OCI-LY1 (cell line): ENCODE data around the gene RFC2.
"Not testable (repeated sequence)": the region's sequence is repeated elsewhere in the genome, so short reads cannot be mapped to it uniquely, and the experiment has no call there.

ENCODE experiments used
- H2AFZ ChIP-seq: fragments of 200-600 bp; sonication (generic), shearing (Covaris generic); 2 replicates; pipeline ENCODE4 v1.6.0; 2014; ENCODE audit warnings: antibody characterized with exemption, mild to moderate bottlenecking, low read length
- H3F3A ChIP-seq: fragments of 200-600 bp; sonication (generic), shearing (Covaris generic); 2 replicates; pipeline ENCODE4 v1.6.0; 2014; ENCODE audit warnings: mild to moderate bottlenecking, antibody characterized with exemption, low read length, moderate library complexity; ENCODE audit not compliant: insufficient read depth
- H3K27ac ChIP-seq: fragments of 200-600 bp; sonication (generic); 2 replicates; pipeline ENCODE4 v1.5.1; 2014; ENCODE audit warnings: low read length, mixed run types, mild to moderate bottlenecking, low read depth; ENCODE audit not compliant: poor library complexity, severe bottlenecking
- H3K27me3 ChIP-seq: fragments of 200-600 bp; sonication (generic); 2 replicates; pipeline ENCODE4 v1.6.0; 2014; ENCODE audit warnings: antibody characterized with exemption, mild to moderate bottlenecking, low read length, moderate library complexity; ENCODE audit not compliant: insufficient read depth
- H3K36me3 ChIP-seq: fragments of 200-600 bp; sonication (generic); 2 replicates; pipeline ENCODE4 v1.6.1; 2014; ENCODE audit warnings: mild to moderate bottlenecking, antibody characterized with exemption, low read length, moderate library complexity, mixed read lengths; ENCODE audit not compliant: insufficient read depth
- H3K4me1 ChIP-seq: fragments of 200-600 bp; sonication (generic); 2 replicates; pipeline ENCODE4 v1.5.1; 2014; ENCODE audit warnings: mild to moderate bottlenecking, low read length, moderate library complexity; ENCODE audit not compliant: insufficient read depth, severe bottlenecking
- H3K4me2 ChIP-seq: fragments of 200-600 bp; sonication (generic), shearing (Covaris generic); 2 replicates; pipeline ENCODE4 v1.6.1; 2014; ENCODE audit warnings: low read length
- H3K4me3 ChIP-seq: fragments of 200-600 bp; sonication (generic); 2 replicates; pipeline ENCODE4 v1.5.1; 2014; ENCODE audit warnings: low read length, low read depth, mild to moderate bottlenecking, mixed read lengths; ENCODE audit not compliant: poor library complexity, severe bottlenecking
- H3K79me2 ChIP-seq: fragments of 200-600 bp; shearing (Covaris generic); 2 replicates; pipeline ENCODE4 v1.6.1; 2016; ENCODE audit warnings: mixed run types, low read length, mixed read lengths; ENCODE audit not compliant: insufficient read depth
- H3K9ac ChIP-seq: fragments of 200-600 bp; sonication (generic), shearing (Covaris generic); 2 replicates; pipeline ENCODE4 v1.6.1; 2014; ENCODE audit warnings: mild to moderate bottlenecking, low read length, mixed read lengths
- H3K9me2 ChIP-seq: fragments of 200-600 bp; sonication (generic), shearing (Covaris generic); 2 replicates; pipeline ENCODE4 v1.6.1; 2014; ENCODE audit warnings: low read depth, mild to moderate bottlenecking, low read length, mixed read lengths
- H3K9me3 ChIP-seq: fragments of 200-600 bp; shearing (Covaris generic); 2 replicates; pipeline ENCODE4 v1.6.1; 2014; ENCODE audit warnings: low read length, mixed read lengths
- H4K20me1 ChIP-seq: fragments of 200-600 bp; sonication (generic), shearing (Covaris generic); 2 replicates; pipeline ENCODE4 v1.6.0; 2016; ENCODE audit warnings: mild to moderate bottlenecking, low read length; ENCODE audit not compliant: insufficient read depth
- CTCF ChIP-seq: fragments of 200-600 bp; sonication (generic), shearing (Covaris generic); IDR thresholded peaks from 2 replicates; pipeline ENCODE4 v1.5.1; 2017; ENCODE audit warnings: mild to moderate bottlenecking, antibody characterized with exemption, low read length, moderate library complexity, mixed read lengths
- EZH2 ChIP-seq: fragments of 200-600 bp; sonication (generic), shearing (Covaris generic); IDR thresholded peaks from 2 replicates; pipeline ENCODE4 v1.8.0; 2017; ENCODE audit warnings: borderline replicate concordance, mixed run types, mild to moderate bottlenecking, antibody characterized with exemption, low read length, moderate library complexity, mixed read lengths

Gene RFC2

DNA sequence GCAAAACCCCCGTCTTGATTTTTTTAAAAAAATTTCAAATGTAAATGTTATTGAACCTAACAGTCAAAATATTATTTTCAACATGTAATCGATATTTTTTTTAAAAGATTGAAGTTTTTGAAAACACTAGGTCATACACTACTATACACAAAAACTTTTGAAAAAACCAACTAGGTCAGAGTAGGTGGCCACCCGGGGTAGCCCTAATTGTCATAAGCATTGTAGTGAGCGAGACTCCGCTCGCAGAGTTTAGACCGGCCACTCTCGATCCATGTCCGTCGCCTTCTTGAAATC, 417 bp downstream of the RFC2 start:
- Histone ChIP-seq H3K36me3 (peaks cover 30% of the 10 kb centered on the region), H3K9me3 (no peaks in the 10 kb centered on the region), H3K4me2 (peak overlapping the region; percentile 73), H3K4me1 (peaks cover 31% of the 10 kb centered on the region), H3K79me2 (peaks cover 14% of the 10 kb centered on the region), H3K27me3 (no peaks in the 10 kb centered on the region), H3K4me3 (peak overlapping the region; percentile 83), H3K27ac (peak overlapping the region; percentile 47), H4K20me1 (no peaks in the 10 kb centered on the region), H3K9ac (peak overlapping the region; percentile 91), H2AFZ (no peak overlapping the region; the same call in 1 of the 2 replicates), H3K9me2 (no peaks in the 10 kb centered on the region), H3F3A (no peaks in the 10 kb centered on the region)
- no peak for TF ChIP-seq EZH2

- no peaks in the 10 kb centered on the region for H3K9me2 ChIP-seq
- no peaks in the 10 kb centered on the region for H3K9me3 ChIP-seq
- no peak overlapping the region for H2AFZ ChIP-seq
- TF ChIP-seq EZH2 (no peak), CTCF (no peak)
- no peaks in the 10 kb centered on the region for H3F3A ChIP-seq
- no peaks in the 10 kb centered on the region for H3K27me3 ChIP-seq
- peak overlapping the region; percentile 47 for H3K27ac ChIP-seq
- peaks cover 35% of the 10 kb centered on the region for H3K36me3 ChIP-seq
- peaks cover 14% of the 10 kb centered on the region for H3K79me2 ChIP-seq
- H4K20me1 ChIP-seq: no peaks in the 10 kb centered on the region
- H3K4me3 ChIP-seq: peak overlapping the region; percentile 83
- peak overlapping the region; percentile 91 for H3K9ac ChIP-seq
- peak overlapping the region; percentile 73 for H3K4me2 ChIP-seq
- H3K4me1 ChIP-seq: peaks cover 29% of the 10 kb centered on the region
These were observed 868 bp downstream of the RFC2 start for GRCh38 chr7:74253331-74253730.

DNA sequence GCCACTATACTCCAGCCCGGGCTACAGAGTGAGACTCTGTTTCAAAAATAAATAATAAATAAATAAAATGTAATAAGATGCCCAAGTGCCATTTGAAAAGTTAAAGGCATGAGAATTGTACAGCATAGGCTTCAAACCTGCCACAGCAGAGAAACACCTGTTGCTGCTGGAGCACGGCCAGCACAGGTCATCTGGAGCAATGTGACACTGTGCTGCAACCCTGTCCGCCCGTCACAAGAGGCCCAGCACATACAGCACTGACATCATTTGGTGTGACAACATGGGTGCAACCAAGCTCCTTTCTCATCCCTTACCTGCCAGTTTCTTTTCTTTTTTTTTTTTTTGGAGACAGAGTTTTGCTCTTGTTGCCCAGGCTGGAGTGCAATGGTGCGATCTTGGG, 1.3 kb downstream of the RFC2 start:
- Histone ChIP-seq H3K4me3 (peak overlapping the region; percentile 83), H3K79me2 (peaks cover 14% of the 10 kb centered on the region), H3F3A (no peaks in the 10 kb centered on the region), H3K9me2 (no peaks in the 10 kb centered on the region), H3K4me2 (peak overlapping the region; percentile 73), H4K20me1 (no peaks in the 10 kb centered on the region), H3K27ac (peak overlapping the region; percentile 47), H3K36me3 (peaks cover 39% of the 10 kb centered on the region), H3K9me3 (no peaks in the 10 kb centered on the region), H2AFZ (no peak overlapping the region), H3K27me3 (no peaks in the 10 kb centered on the region), H3K4me1 (peaks cover 24% of the 10 kb centered on the region), H3K9ac (peak overlapping the region; percentile 91)
- no peak for TF ChIP-seq EZH2
- no peak for TF ChIP-seq CTCF

DNA sequence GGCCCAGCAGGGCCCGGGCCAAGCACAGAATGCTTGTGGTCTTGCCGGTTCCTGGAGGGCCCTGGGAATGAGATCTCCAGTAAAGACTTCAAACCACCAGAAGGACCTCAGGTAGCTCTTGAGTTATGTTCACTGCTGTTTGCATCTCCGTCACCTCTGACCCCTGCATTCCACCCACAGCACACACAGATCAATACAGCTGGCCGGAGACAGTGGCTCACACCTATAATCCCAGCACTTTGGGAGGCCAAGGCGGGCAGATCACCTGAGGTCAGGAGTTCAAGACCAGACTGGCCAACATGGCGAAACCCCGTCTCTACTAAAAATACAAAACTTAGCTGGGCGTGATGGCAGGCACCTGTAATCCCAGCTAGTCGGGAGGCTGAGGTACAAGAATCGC, 5.1 kb downstream of the RFC2 start:
- H3K9ac ChIP-seq, H3K4me3 ChIP-seq, H3K27ac ChIP-seq, H3F3A ChIP-seq, H2AFZ ChIP-seq, H4K20me1 ChIP-seq, H3K4me2 ChIP-seq, H3K9me3 ChIP-seq, H3K27me3 ChIP-seq, H3K9me2 ChIP-seq: not testable (repeated sequence)
- Histone ChIP-seq H3K36me3 (peaks cover 70% of the 10 kb centered on the region), H3K79me2 (peaks cover 14% of the 10 kb centered on the region), H3K4me1 (peaks cover 14% of the 10 kb centered on the region)
